ENCODE results near the gene IRX3. TPM values are rescaled to one million over a fixed set of nuclear protein-coding genes. Genes with fewer than 3 reads are reported as not detected.
"Not testable (repeated sequence)": the region's sequence is repeated elsewhere in the genome, so short reads cannot be mapped to it uniquely, and the experiment has no call there.

IRX3 gene
- total RNA-seq, 2 experiments from 2014 or later: not detected

DNA sequence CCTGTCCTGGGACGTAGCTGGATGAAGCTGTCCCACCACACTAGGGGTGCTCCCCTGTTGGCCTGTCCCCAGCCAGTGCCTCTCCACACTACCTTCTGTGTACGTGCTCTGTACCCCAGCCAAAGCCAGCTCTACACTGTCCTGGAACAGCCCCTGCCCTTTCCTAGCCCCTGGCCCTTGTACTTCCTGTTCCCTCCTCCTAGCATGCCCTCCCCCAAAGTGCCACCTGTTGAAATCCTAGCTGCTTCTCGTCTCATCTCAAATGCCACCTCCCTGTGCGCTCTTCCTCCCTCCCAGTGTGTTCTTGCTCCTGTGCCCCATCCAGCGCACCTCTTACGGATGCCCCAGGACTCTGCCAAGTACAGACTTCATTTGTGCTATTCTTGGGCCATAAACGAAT lies 33.5 kb downstream of the IRX3 start:
- Mint-ChIP-seq H3K9me3 (ENCODE audit: insufficient read depth) (no peaks in the 10 kb centered on the region), H3K27ac (no peak overlapping the region), H3K36me3 (ENCODE audit: low read depth) (no peaks in the 10 kb centered on the region), H3K27me3 (ENCODE audit: low read depth) (no peaks in the 10 kb centered on the region), H3K4me1 (ENCODE audit: low read depth) (no peaks in the 10 kb centered on the region), H3K4me3 (no peak overlapping the region)
- no peak for DNase-seq
- CTCF ChIA-PET: interaction anchor here (0.5 kb wide), 1 partner anchor 705 kb away, joined by 3 read pairs; no protein-coding TSS in a partner anchor
- no peak for ATAC-seq
- POLR2A ChIA-PET: no interaction called here

DNA sequence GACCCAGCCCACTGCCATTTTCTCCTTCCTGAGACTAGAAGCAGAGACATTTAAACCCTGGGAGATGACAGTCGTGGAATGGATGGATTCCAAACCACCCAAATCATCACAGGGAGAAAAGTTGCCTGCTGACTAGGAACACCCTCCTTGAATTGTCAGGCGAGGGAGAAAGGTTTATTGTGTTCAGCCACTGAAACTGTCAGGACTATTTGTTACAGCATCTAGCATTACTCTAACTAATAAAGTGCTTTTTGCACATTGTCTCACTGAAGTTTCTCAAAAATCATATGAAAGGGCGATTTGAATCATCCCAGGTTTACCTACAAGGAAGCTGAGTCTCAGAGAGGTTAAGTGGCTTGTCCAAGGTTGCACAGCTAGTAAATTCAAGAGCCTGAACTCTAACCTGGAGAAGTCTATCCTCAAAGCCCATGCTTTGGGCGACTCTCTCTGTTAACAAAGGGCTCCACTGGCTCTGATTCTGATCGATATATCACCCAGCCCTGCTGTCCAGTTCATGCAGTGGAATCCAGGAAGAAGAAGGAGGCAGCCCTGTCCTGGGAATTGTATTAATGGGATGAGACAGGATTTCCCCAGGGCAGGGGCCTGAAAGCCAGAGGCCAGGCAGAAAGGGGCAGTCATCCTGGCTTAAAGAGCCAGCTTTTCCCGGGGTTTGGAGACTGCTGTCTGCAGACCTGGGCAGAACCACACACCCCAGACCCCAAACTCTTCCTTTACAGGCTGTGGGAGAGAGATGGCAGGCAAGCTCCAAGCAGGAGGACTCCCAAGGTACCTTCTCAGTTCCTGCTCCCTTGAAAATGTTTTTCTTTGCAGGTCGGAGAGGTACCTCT lies 37.5 kb downstream of the IRX3 start:
- no peaks in the 10 kb centered on the region for H3K36me3 Mint-ChIP-seq (ENCODE audit: low read depth)
- POLR2A ChIA-PET: no interaction called here
- DNase-seq (no peak), ATAC-seq (no peak)
- H3K9me3 Mint-ChIP-seq (ENCODE audit: insufficient read depth): no peaks in the 10 kb centered on the region
- CTCF ChIA-PET: no interaction called here
- no peaks in the 10 kb centered on the region for H3K4me1 Mint-ChIP-seq (ENCODE audit: low read depth)
- H3K27me3 Mint-ChIP-seq (ENCODE audit: low read depth): no peaks in the 10 kb centered on the region
- no peak overlapping the region for H3K4me3 Mint-ChIP-seq
- H3K27ac Mint-ChIP-seq: no peak overlapping the region

GRCh38 chr16:54247705-54248104 lies 38.9 kb downstream of the IRX3 start:
- CTCF ChIA-PET; DNase-seq; H3K36me3 Mint-ChIP-seq (ENCODE audit: low read depth); POLR2A ChIA-PET; H3K27ac Mint-ChIP-seq; H3K9me3 Mint-ChIP-seq (ENCODE audit: insufficient read depth); ATAC-seq; H3K27me3 Mint-ChIP-seq (ENCODE audit: low read depth); H3K4me3 Mint-ChIP-seq; H3K4me1 Mint-ChIP-seq (ENCODE audit: low read depth): not testable (repeated sequence)

GRCh38 chr16:54246454-54246821 lies 40.1 kb downstream of the IRX3 start:
- Mint-ChIP-seq H3K27me3 (ENCODE audit: low read depth) (no peaks in the 10 kb centered on the region), H3K27ac (no peak overlapping the region), H3K4me1 (ENCODE audit: low read depth) (no peaks in the 10 kb centered on the region), H3K36me3 (ENCODE audit: low read depth) (no peaks in the 10 kb centered on the region), H3K4me3 (no peak overlapping the region), H3K9me3 (ENCODE audit: insufficient read depth) (no peaks in the 10 kb centered on the region)
- ChIA-PET CTCF (no interaction called here), POLR2A (no interaction called here)
- DNase-seq: no peak
- no peak for ATAC-seq

GRCh38 chr16:54245788-54246453 lies 40.7 kb downstream of the IRX3 start:
- Mint-ChIP-seq H3K36me3 (ENCODE audit: low read depth) (no peaks in the 10 kb centered on the region), H3K4me1 (ENCODE audit: low read depth) (no peaks in the 10 kb centered on the region), H3K4me3 (no peak overlapping the region), H3K9me3 (ENCODE audit: insufficient read depth) (no peaks in the 10 kb centered on the region), H3K27ac (no peak overlapping the region), H3K27me3 (ENCODE audit: low read depth) (no peaks in the 10 kb centered on the region)
- ATAC-seq: no peak
- no peak for DNase-seq
- ChIA-PET CTCF (no interaction called here), POLR2A (no interaction called here)

DNA sequence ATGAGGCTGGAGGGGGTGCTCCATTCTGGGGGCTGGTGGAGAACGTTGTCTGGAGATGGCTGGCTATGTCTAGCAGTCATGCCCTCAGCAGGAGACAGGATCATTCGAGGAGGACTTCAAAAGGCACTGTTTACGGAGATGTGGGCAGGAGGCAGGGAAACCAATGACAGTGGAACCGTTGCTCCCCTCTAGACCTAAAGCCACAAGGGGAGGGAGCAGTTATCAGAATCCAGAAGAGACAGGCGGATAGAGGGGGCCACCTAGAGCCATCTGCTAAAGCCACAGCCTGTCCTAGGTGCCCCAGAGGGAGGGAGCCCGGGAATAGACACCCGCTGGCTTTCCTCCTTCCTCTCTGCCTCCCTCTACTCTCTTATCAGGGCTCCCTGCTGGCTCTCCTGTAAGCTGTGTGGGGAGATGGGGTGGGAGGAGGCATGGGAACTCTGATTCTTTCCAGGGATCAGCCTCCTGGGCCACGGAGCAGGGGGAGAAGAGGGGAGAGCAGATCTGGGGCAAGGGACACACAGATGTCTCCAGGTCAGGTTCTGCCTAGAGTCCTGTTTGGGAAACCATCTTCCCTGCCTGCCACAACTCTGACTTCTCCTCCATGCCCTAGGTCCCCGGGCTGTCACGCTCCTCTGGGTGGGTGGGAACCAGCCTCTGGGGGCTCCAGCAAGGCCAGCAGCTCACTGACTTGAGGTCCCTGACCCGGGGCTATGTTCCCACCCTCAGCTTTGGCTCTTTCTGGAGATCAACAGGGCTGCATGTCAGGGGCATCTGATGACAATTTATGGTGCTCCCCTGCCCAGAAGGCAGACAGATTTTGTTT lies 42.3 kb downstream of the IRX3 start:
- Mint-ChIP-seq H3K4me1 (ENCODE audit: low read depth) (no peaks in the 10 kb centered on the region), H3K9me3 (ENCODE audit: insufficient read depth) (no peaks in the 10 kb centered on the region), H3K27me3 (ENCODE audit: low read depth) (no peaks in the 10 kb centered on the region), H3K27ac (no peak overlapping the region), H3K36me3 (ENCODE audit: low read depth) (no peaks in the 10 kb centered on the region), H3K4me3 (no peak overlapping the region)
- DNase-seq: no peak
- POLR2A ChIA-PET: no interaction called here
- CTCF ChIA-PET: no interaction called here
- ATAC-seq: no peak

- CTCF ChIA-PET: no interaction called here
Observed at GRCh38 chr16:54243202-54243601, 43.4 kb downstream of the IRX3 start.

DNA sequence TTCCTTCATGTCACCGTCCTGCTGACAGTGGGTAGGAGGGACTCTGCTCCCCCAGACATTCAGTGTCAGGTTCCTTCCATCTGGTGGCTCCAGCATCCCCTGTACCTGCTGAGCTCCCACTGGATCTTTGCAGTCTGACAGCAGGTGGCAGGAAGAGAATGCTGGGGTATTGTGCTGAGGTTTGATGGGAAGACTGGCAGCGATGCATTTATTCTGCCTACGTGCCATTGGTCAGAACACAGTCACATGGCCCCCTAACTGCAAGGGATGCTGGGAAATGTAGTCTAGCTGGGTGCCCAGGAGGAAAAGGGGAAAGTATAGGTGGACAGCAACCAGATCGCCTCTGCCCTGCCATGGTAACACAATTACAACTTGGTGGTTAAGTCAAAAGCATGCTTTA lies 44.4 kb downstream of the IRX3 start:
- DNase-seq (no peak), ATAC-seq (no peak)
- Mint-ChIP-seq H3K27me3 (ENCODE audit: low read depth) (no peaks in the 10 kb centered on the region), H3K4me1 (ENCODE audit: low read depth) (no peaks in the 10 kb centered on the region), H3K27ac (no peak overlapping the region), H3K9me3 (ENCODE audit: insufficient read depth) (no peaks in the 10 kb centered on the region), H3K36me3 (ENCODE audit: low read depth) (no peaks in the 10 kb centered on the region), H3K4me3 (no peak overlapping the region)
- POLR2A ChIA-PET: no interaction called here
- CTCF ChIA-PET: no interaction called here

More at GRCh38 chr16:54243202-54243601, 43.4 kb downstream of the IRX3 start:
- DNase-seq (no peak), ATAC-seq (no peak)
- Mint-ChIP-seq H3K36me3 (ENCODE audit: low read depth) (no peaks in the 10 kb centered on the region), H3K27ac (no peak overlapping the region), H3K9me3 (ENCODE audit: insufficient read depth) (no peaks in the 10 kb centered on the region), H3K4me3 (no peak overlapping the region), H3K27me3 (ENCODE audit: low read depth) (no peaks in the 10 kb centered on the region), H3K4me1 (ENCODE audit: low read depth) (no peaks in the 10 kb centered on the region)
- POLR2A ChIA-PET: no interaction called here

- H3K36me3 Mint-ChIP-seq (ENCODE audit: low read depth): no peaks in the 10 kb centered on the region
- no peak for ATAC-seq
- H3K9me3 Mint-ChIP-seq (ENCODE audit: insufficient read depth): no peaks in the 10 kb centered on the region
- H3K27me3 Mint-ChIP-seq (ENCODE audit: low read depth): peaks cover 2% of the 10 kb centered on the region
- no peak overlapping the region for H3K27ac Mint-ChIP-seq
- POLR2A ChIA-PET: no interaction called here
- CTCF ChIA-PET: no interaction called here
- no peak overlapping the region for H3K4me3 Mint-ChIP-seq
- no peaks in the 10 kb centered on the region for H3K4me1 Mint-ChIP-seq (ENCODE audit: low read depth)
- DNase-seq: no peak
Observed at GRCh38 chr16:54241525-54241924, 45.1 kb downstream of the IRX3 start.

DNA sequence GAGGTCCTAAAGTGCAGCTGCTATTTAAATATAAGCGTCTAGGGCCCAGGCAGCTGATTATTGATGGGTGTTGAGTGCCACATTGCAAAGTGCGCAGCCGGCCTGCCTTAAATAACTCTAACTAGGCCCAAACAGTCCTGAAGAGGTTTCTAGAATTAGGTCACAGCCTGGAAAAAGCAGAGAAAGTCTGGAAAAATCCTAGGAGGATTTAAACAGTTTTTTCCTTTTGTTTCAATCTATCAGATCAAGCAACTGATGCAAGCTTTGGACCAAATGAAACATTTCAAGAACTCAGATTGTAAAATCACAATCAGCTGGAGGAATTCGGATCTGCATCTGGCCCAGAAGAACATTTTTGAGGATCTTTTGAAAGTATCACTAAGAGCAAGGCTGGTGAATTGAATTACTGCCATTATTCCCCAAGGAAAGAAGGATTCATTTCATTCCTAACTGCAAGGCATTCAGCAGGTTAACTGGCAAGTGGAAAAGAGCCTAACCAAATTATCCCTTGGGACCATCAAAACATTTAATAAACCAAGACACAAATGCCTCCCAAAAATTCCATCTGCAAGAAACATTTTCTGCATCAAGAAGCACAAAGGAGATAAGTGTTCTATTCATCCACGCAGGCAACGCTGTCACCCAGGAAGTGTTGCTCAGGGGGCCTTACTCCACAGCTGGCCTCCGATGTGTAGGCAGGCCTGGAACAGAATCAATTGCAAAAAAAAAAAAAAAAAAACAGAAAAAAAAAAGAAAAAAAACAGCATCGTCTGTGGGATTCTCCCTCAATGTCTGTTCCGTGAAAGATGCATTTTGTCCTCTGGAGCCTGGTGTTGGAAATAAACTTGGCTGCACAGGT lies 46.1 kb downstream of the IRX3 start:
- Mint-ChIP-seq H3K27ac (no peak overlapping the region), H3K4me1 (ENCODE audit: low read depth) (no peaks in the 10 kb centered on the region), H3K9me3 (ENCODE audit: insufficient read depth) (no peaks in the 10 kb centered on the region), H3K27me3 (ENCODE audit: low read depth) (peaks cover 2% of the 10 kb centered on the region), H3K4me3 (no peak overlapping the region), H3K36me3 (ENCODE audit: low read depth) (no peaks in the 10 kb centered on the region)
- DNase-seq (no peak), ATAC-seq (no peak)
- CTCF ChIA-PET: no interaction called here
- POLR2A ChIA-PET: no interaction called here

DNA sequence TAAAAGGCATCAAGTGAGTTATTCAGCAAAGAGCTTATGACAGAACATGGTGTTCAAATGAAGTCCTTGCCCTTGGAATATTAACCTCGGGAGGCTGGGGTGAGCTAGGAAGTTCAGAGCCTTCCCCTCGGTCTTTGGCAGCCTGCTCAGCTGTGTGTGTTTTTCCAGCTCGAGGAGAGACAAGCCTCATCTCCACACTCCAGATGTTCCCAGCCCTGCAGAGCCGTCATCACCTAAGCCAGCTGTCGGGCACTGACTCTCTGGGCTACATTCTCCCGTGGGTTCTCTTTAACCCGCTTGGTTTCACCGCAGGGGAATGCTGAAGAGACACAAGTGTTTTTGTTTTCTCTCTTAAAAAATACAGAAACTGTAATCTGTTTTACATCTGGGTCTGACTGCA lies 47.1 kb downstream of the IRX3 start:
- DNase-seq (no peak), ATAC-seq (no peak)
- CTCF ChIA-PET: no interaction called here
- Mint-ChIP-seq H3K4me3 (no peak overlapping the region), H3K9me3 (ENCODE audit: insufficient read depth) (no peaks in the 10 kb centered on the region), H3K27ac (no peak overlapping the region), H3K4me1 (ENCODE audit: low read depth) (no peaks in the 10 kb centered on the region), H3K27me3 (ENCODE audit: low read depth) (peaks cover 2% of the 10 kb centered on the region), H3K36me3 (ENCODE audit: low read depth) (no peaks in the 10 kb centered on the region)
- POLR2A ChIA-PET: no interaction called here

Data from activated CD8-positive, alpha-beta T cell treated with anti-CD3 and anti-CD28 coated beads, Interleukin-2, amount 10 ng/mL, durations not matched to agents 7 days and 5 days (primary cell).